ENCODE data around the gene ULK3. TPM values are rescaled to one million over a fixed set of nuclear protein-coding genes. Genes with fewer than 3 reads are reported as not detected.
A peak's percentile ranks its signal among the peaks of the same experiment; 100 is the strongest.

Gene ULK3
- total and polyA plus RNA-seq, 2 donors (not counting 1 experiment from before 2014, with no cell fraction given): 51.1 to 108 TPM

DNA sequence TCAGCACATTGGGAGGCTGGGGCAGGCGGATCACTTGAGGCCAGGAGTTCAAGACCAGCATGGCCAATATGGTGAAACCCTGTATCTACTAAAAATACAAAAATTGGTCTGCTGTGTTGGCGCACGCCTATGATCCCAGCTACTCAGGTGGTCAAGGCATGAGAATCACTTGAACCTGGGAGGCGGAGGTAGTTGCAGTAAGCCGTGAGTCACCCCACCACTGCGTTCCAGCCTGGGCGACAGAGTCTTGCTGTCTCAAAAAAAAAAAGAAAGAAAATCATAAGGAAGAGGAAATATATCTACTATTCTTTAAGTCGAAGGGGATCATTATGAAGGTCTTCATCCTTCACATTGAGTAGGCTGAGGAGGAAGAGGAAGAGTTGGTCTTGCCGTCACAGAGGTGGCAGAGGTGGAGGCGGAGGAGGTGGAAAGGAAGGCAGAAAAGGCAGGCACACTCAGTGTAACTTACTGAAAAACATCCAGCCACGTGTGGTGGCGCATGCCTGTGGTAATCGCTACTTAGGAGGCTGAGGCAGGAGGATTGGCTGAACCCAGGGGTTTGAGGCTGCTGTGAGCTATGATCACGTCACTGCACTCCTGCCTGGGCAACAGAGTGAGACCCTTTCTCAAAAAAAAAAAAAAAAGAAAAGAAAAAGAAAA lies 46.9 kb downstream of the ULK3 start:
- Histone ChIP-seq H3K4me2 (replicated peaks; ENCODE audit: low read depth, low read length, poor library complexity, severe bottlenecking) (peak overlapping the region; percentile 48), H4K20me1 (ENCODE audit: control insufficient read depth, insufficient read depth, low read length, poor library complexity, severe bottlenecking) (peaks cover 94% of the 10 kb centered on the region), H3K27me3 (replicated peaks in 1 of 4; ENCODE audit: control extremely low read depth in 1 of 4, control insufficient read depth in 3 of 4, insufficient read depth in 4 of 4, low read length in 3 of 4) (no peaks in the 10 kb centered on the region), H2AFZ (ENCODE audit: insufficient read depth, low read depth, low read length, poor library complexity, severe bottlenecking) (no peak overlapping the region), H3K4me3 (ENCODE audit: control extremely low read depth in 1 of 5, extremely low read depth in 1 of 5, insufficient read depth in 1 of 5, low read depth in 2 of 5, low read length in 4 of 5) (no peak overlapping the region), H3K9me3 (ENCODE audit: control extremely low read depth in 1 of 3, control insufficient read depth in 2 of 3, insufficient read depth in 1 of 3, low read length in 2 of 3) (no peaks in the 10 kb centered on the region), H3K9ac (ENCODE audit: low read length) (no peak overlapping the region), H3K27ac (ENCODE audit: low read length in 2 of 2) (peak overlapping the region; percentile 51 to 93), H3K36me3 (replicated peaks in 1 of 2; ENCODE audit: control extremely low read depth in 1 of 2, control insufficient read depth in 1 of 2, extremely low read depth in 1 of 2, insufficient read depth in 2 of 2, low read length in 1 of 2) (peaks cover 0 to 83% of the 10 kb centered on the region in 2 experiments), H3K79me2 (ENCODE audit: control insufficient read depth, insufficient read depth, low read length) (peaks cover 97% of the 10 kb centered on the region), H3K4me1 (ENCODE audit: control insufficient read depth in 2 of 2, insufficient read depth in 2 of 2, low read length in 2 of 2) (peaks cover 95 to 99% of the 10 kb centered on the region in 2 donors)
- H3K4me3 Mint-ChIP-seq: peak overlapping the region; percentile 27
- peaks cover 85% of the 10 kb centered on the region for H3K4me1 Mint-ChIP-seq
- intact Hi-C loops (cut with micrococcal nuclease): no loop called here
- ATAC-seq (ENCODE audit: low read depth): no peak
- 89% methylated on average over 5 of the region's 14 CpGs for WGBS (ENCODE audit: insufficient coverage)
- ChIA-PET POLR2A (interaction anchor here (0.6 to 15.8 kb wide), 3 partner anchors 18 to 142 kb away, joined by 3 to 572 read pairs (median 4); partner anchors contain the start of genes COX5A and CSK), CTCF (interaction anchor here (0.7 to 37.1 kb wide), 5 partner anchors 16 to 163 kb away, joined by 3 to 2548 read pairs (median 37); partner anchors contain the start of gene CSK)
- TF ChIP-seq EZH2 (IDR thresholded peaks at IDR 0.05; ENCODE audit: borderline replicate concordance, insufficient read depth, low read depth, low read length, poor library complexity, severe bottlenecking): no peak
- TF ChIP-seq, protein P1, sequence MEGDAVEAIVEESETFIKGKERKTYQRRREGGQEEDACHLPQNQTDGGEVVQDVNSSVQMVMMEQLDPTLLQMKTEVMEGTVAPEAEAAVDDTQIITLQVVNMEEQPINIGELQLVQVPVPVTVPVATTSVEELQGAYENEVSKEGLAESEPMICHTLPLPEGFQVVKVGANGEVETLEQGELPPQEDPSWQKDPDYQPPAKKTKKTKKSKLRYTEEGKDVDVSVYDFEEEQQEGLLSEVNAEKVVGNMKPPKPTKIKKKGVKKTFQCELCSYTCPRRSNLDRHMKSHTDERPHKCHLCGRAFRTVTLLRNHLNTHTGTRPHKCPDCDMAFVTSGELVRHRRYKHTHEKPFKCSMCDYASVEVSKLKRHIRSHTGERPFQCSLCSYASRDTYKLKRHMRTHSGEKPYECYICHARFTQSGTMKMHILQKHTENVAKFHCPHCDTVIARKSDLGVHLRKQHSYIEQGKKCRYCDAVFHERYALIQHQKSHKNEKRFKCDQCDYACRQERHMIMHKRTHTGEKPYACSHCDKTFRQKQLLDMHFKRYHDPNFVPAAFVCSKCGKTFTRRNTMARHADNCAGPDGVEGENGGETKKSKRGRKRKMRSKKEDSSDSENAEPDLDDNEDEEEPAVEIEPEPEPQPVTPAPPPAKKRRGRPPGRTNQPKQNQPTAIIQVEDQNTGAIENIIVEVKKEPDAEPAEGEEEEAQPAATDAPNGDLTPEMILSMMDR (IDR thresholded peaks at IDR 0.05): no peak
- H3K27ac Mint-ChIP-seq: peak overlapping the region; percentile 79
- H3K9me3 Mint-ChIP-seq (ENCODE audit: insufficient read depth): no peaks in the 10 kb centered on the region
- H3K27me3 Mint-ChIP-seq: no peaks in the 10 kb centered on the region
- DNase-seq: no peak

DNA sequence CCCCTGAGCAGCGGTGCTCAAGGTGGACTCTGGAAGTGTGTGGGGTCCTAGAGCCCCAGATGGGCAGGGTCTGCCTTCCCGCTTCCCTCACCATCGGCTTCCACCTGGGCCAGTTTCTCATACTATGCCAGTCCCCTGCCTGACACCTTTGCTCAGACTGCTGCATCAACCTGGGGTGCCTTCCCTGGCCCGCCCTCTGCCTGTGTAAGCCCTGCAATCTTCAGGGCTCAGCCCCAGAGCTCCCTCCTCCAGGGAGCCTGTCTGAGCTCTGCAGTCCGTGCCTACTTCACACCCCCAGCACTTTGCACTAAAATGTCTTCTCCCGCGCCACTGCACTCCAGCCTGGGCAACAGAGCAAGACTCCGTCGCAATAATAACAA lies 48.0 kb downstream of the ULK3 start:
- peak overlapping the region; percentile 91 for H3K4me2 ChIP-seq (replicated peaks; ENCODE audit: low read depth, low read length, poor library complexity, severe bottlenecking)
- no peak overlapping the region for H3K4me3 ChIP-seq (ENCODE audit: control extremely low read depth in 1 of 5, extremely low read depth in 1 of 5, insufficient read depth in 1 of 5, low read depth in 2 of 5, low read length in 4 of 5)
- DNase-seq (no peak), ATAC-seq (ENCODE audit: low read depth) (no peak)
- CTCF ChIA-PET: interaction anchor here (1.7 to 37.1 kb wide), 5 partner anchors 0 to 162 kb away, joined by 4 to 2548 read pairs (median 117); partner anchors contain the start of genes CSK and LMAN1L
- H3K4me1 ChIP-seq (ENCODE audit: control insufficient read depth in 2 of 2, insufficient read depth in 2 of 2, low read length in 2 of 2): peaks cover 96 to 99% of the 10 kb centered on the region in 2 donors
- H3K9me3 ChIP-seq (ENCODE audit: control extremely low read depth in 1 of 3, control insufficient read depth in 2 of 3, insufficient read depth in 1 of 3, low read length in 2 of 3): no peaks in the 10 kb centered on the region
- Mint-ChIP-seq H3K27ac (peak overlapping the region; percentile 74), H3K4me1 (peaks cover 91% of the 10 kb centered on the region), H3K4me3 (peak overlapping the region; percentile 71), H3K27me3 (no peaks in the 10 kb centered on the region), H3K9me3 (ENCODE audit: insufficient read depth) (no peaks in the 10 kb centered on the region)
- H3K9ac ChIP-seq (ENCODE audit: low read length): no peak overlapping the region
- POLR2A ChIA-PET: interaction anchor here (15.8 kb wide), 1 partner anchor 17 kb away, joined by 572 read pairs; the partner anchor contains the start of gene CSK
- H3K27me3 ChIP-seq (replicated peaks in 1 of 4; ENCODE audit: control extremely low read depth in 1 of 4, control insufficient read depth in 3 of 4, insufficient read depth in 4 of 4, low read length in 3 of 4): no peaks in the 10 kb centered on the region
- peak overlapping the region; percentile 39 to 93 for H3K27ac ChIP-seq (ENCODE audit: low read length in 2 of 2)
- H2AFZ ChIP-seq (ENCODE audit: insufficient read depth, low read depth, low read length, poor library complexity, severe bottlenecking): no peak overlapping the region
- peaks cover 83% of the 10 kb centered on the region for H4K20me1 ChIP-seq (ENCODE audit: control insufficient read depth, insufficient read depth, low read length, poor library complexity, severe bottlenecking)
- H3K79me2 ChIP-seq (ENCODE audit: control insufficient read depth, insufficient read depth, low read length): peaks cover 98% of the 10 kb centered on the region
- intact Hi-C loops (cut with micrococcal nuclease): no loop called here
- 77% methylated on average over 5 of the region's 9 CpGs for WGBS (ENCODE audit: insufficient coverage)
- peaks cover 0 to 74% of the 10 kb centered on the region in 2 experiments for H3K36me3 ChIP-seq (replicated peaks in 1 of 2; ENCODE audit: control extremely low read depth in 1 of 2, control insufficient read depth in 1 of 2, extremely low read depth in 1 of 2, insufficient read depth in 2 of 2, low read length in 1 of 2)
- no peak for TF ChIP-seq EZH2 (IDR thresholded peaks at IDR 0.05; ENCODE audit: borderline replicate concordance, insufficient read depth, low read depth, low read length, poor library complexity, severe bottlenecking)
- TF ChIP-seq, protein P1 (IDR thresholded peaks at IDR 0.05): no peak
